CD14-positive monocyte (primary cell): Measurements from ENCODE around the gene MSLN. TPM values are rescaled to one million over a fixed set of nuclear protein-coding genes. Genes with fewer than 3 reads are reported as not detected.

Source experiments
- DNase-seq, 3 donors: peaks; one replicate each; pipeline ENCODE4 v3.0.0-alpha.2; 2011 to 2022
- H2AFZ ChIP-seq: 2 replicates; pipeline ENCODE4 v1.6.0; 2012; ENCODE audit warnings: mild to moderate bottlenecking, low read depth, low read length, inconsistent platforms; ENCODE audit not compliant: insufficient read depth, poor library complexity, severe bottlenecking
- H3K27ac ChIP-seq, 2 donors: 1 replicate in 1 of 2; 2 replicates in 1 of 2; pipeline ENCODE4 v1.5.1; 2012 to 2013; ENCODE audit warnings: low read length in 2 of 2, control low read depth in 1 of 2, inconsistent platforms in 1 of 2, low read depth in 1 of 2, mild to moderate bottlenecking in 1 of 2
- H3K27me3 ChIP-seq, 2 donors: one replicate each; pipeline versions ENCODE4 v1.6.0 to v1.6.1; 2011 to 2013; ENCODE audit warnings: low read length in 2 of 2; ENCODE audit not compliant: control insufficient read depth in 2 of 2, insufficient read depth in 2 of 2
- H3K36me3 ChIP-seq, 2 donors: replicated peaks in 1 of 2; 1 replicate in 1 of 2; 2 replicates in 1 of 2; pipeline versions ENCODE4 v1.5.1 to v1.6.1; 2012 to 2013; ENCODE audit warnings: low read length in 2 of 2, control low read depth in 1 of 2, inconsistent platforms in 1 of 2, mild to moderate bottlenecking in 1 of 2; ENCODE audit not compliant: insufficient read depth in 2 of 2, control insufficient read depth in 1 of 2
- H3K4me1 ChIP-seq, 2 donors: 1 replicate in 1 of 2; 2 replicates in 1 of 2; pipeline versions ENCODE4 v1.5.1 to v1.6.1; 2012 to 2013; ENCODE audit warnings: low read length in 2 of 2, control low read depth in 1 of 2, inconsistent platforms in 1 of 2, mild to moderate bottlenecking in 1 of 2, moderate library complexity in 1 of 2; ENCODE audit not compliant: insufficient read depth in 2 of 2, control insufficient read depth in 1 of 2
- H3K4me2 ChIP-seq: replicated peaks from 2 replicates; pipeline ENCODE3; 2012; ENCODE audit warnings: low read length, moderate library complexity, mild to moderate bottlenecking; ENCODE audit not compliant: poor library complexity, severe bottlenecking; ENCODE audit errors: extremely low read depth
- H3K4me3 ChIP-seq, 3 experiments: fragments of 200-600 bp in 1 of 3; sonication (generic) in 1 of 3; replicated peaks in 1 of 3; 1 replicate in 2 of 3; 2 replicates in 1 of 3; pipeline ENCODE4 v1.5.1; 2011 to 2013; ENCODE audit warnings: low read length in 3 of 3, mild to moderate bottlenecking in 3 of 3, control low read depth in 2 of 3, low read depth in 2 of 3, inconsistent platforms in 1 of 3, moderate library complexity in 1 of 3
- H3K79me2 ChIP-seq: 2 replicates; pipeline ENCODE4 v1.6.0; 2012; ENCODE audit warnings: mild to moderate bottlenecking, control low read depth, inconsistent platforms, low read length, moderate library complexity; ENCODE audit not compliant: insufficient read depth
- H3K9ac ChIP-seq: 2 replicates; pipeline ENCODE4 v1.6.0; 2017; ENCODE audit warnings: low read length, mild to moderate bottlenecking; ENCODE audit not compliant: insufficient read depth, poor library complexity, severe bottlenecking
- H3K9me3 ChIP-seq, 2 donors: replicated peaks in 1 of 2; 1 replicate in 1 of 2; 2 replicates in 1 of 2; pipeline versions ENCODE4 v1.5.1 to v1.6.1; 2012 to 2013; ENCODE audit warnings: low read length in 2 of 2, control low read depth in 1 of 2; ENCODE audit not compliant: control insufficient read depth in 1 of 2, insufficient read depth in 1 of 2
- H4K20me1 ChIP-seq: 2 replicates; pipeline ENCODE4 v1.6.0; 2012; ENCODE audit warnings: mild to moderate bottlenecking, low read length, control low read depth, moderate library complexity; ENCODE audit not compliant: insufficient read depth
- H3K27ac Mint-ChIP-seq, 7 donors: one replicate each; pipeline ENCODE4 v1.8.0; 2020; ENCODE audit warnings: mild to moderate bottlenecking in 7 of 7, mixed read lengths in 7 of 7, moderate library complexity in 6 of 7, inconsistent platforms in 2 of 7
- H3K27me3 Mint-ChIP-seq, 3 donors: one replicate each; pipeline ENCODE4 v1.8.0; 2021 to 2022; ENCODE audit warnings: low read depth in 3 of 3, mild to moderate bottlenecking in 3 of 3, mixed read lengths in 3 of 3, moderate library complexity in 3 of 3, inconsistent platforms in 1 of 3
- H3K36me3 Mint-ChIP-seq, 2 donors: one replicate each; pipeline ENCODE4 v1.8.0; 2020; ENCODE audit warnings: mixed read lengths in 2 of 2, inconsistent platforms in 1 of 2, mild to moderate bottlenecking in 1 of 2
- H3K4me1 Mint-ChIP-seq: one replicate; pipeline ENCODE4 v1.8.0; 2020; ENCODE audit warnings: mild to moderate bottlenecking, mixed read lengths
- H3K4me3 Mint-ChIP-seq, 2 donors: one replicate each; pipeline ENCODE4 v1.8.0; 2020; ENCODE audit warnings: mild to moderate bottlenecking in 2 of 2, mixed read lengths in 2 of 2, moderate library complexity in 1 of 2
- H3K9me3 Mint-ChIP-seq, 7 donors: one replicate each; pipeline ENCODE4 v1.8.0; 2020 to 2022; ENCODE audit warnings: mixed read lengths in 7 of 7, mild to moderate bottlenecking in 6 of 7, moderate library complexity in 6 of 7, inconsistent platforms in 2 of 7
- WGBS: methylation state at CpG from one replicate; pipeline ENCODE4 v1.1.5; 2013; ENCODE audit warnings: missing lambda C conversion rate; ENCODE audit not compliant: insufficient coverage; 5-methylcytosine and 5-hydroxymethylcytosine counted together
- intact Hi-C, 2 donors: fragments of 100-400 bp; cut with micrococcal nuclease; formaldehyde crosslinking; loops; one replicate each; pipeline versions ENCODE4 v1.15.0 to v1.15.1; 2023
- polyA plus RNA-seq, 3 donors: library from polyadenylated mRNA; depleted of rRNA in 1 of 3; unstranded in 2 of 3; stranded (reverse) in 1 of 3; fragments of 300-500 nt in 2 of 3; fragments of >200 nt in 1 of 3; fragmentation: Illumina TruSeq in 2 of 3; gene quantifications; 1 replicate in 2 of 3; 2 replicates in 1 of 3; pipeline ENCODE4 v1.2.3, GENCODE V29; 2012 to 2021
- TF ChIP-seq, protein P1 (sequence below): fragments of 200-600 bp; IDR thresholded peaks from one replicate; pipeline ENCODE4 v1.8.0; 2022; ENCODE audit warnings: antibody characterized with exemption, mild to moderate bottlenecking

Gene MSLN
- polyA plus RNA-seq, 3 donors, result 0.07 to 0.29 TPM; not detected in 1

GRCh38 chr16:733382-734207 lies 26.9 kb upstream of the MSLN start:
- H3K9ac ChIP-seq, result no peak overlapping the region
- peaks cover 0 to 5% of the 10 kb centered on the region in 2 donors for H3K27me3 ChIP-seq
- no peak overlapping the region for H3K4me2 ChIP-seq
- H3K79me2 ChIP-seq, result no peaks in the 10 kb centered on the region
- peaks cover 3 to 12% (median 4%) of the 10 kb centered on the region in 3 donors for H3K27me3 Mint-ChIP-seq
- no peak overlapping the region for H3K27ac ChIP-seq
- H3K9me3 ChIP-seq, result no peaks in the 10 kb centered on the region
- WGBS, result 93% methylated on average over 30 of the region's 34 CpGs
- peaks cover 58 to 82% of the 10 kb centered on the region in 2 donors for H3K36me3 ChIP-seq
- H3K9me3 Mint-ChIP-seq, result no peaks in the 10 kb centered on the region
- no peak for DNase-seq
- H4K20me1 ChIP-seq, result no peaks in the 10 kb centered on the region
- H3K36me3 Mint-ChIP-seq, result peaks cover 53 to 73% of the 10 kb centered on the region in 2 donors
- H3K4me1 ChIP-seq, result peaks cover 1 to 2% of the 10 kb centered on the region in 2 donors
- H3K4me1 Mint-ChIP-seq, result peaks cover 2% of the 10 kb centered on the region
- no peak overlapping the region for H3K4me3 ChIP-seq
- no peak overlapping the region for H3K4me3 Mint-ChIP-seq
- H2AFZ ChIP-seq, result no peak overlapping the region
- TF ChIP-seq, protein P1, sequence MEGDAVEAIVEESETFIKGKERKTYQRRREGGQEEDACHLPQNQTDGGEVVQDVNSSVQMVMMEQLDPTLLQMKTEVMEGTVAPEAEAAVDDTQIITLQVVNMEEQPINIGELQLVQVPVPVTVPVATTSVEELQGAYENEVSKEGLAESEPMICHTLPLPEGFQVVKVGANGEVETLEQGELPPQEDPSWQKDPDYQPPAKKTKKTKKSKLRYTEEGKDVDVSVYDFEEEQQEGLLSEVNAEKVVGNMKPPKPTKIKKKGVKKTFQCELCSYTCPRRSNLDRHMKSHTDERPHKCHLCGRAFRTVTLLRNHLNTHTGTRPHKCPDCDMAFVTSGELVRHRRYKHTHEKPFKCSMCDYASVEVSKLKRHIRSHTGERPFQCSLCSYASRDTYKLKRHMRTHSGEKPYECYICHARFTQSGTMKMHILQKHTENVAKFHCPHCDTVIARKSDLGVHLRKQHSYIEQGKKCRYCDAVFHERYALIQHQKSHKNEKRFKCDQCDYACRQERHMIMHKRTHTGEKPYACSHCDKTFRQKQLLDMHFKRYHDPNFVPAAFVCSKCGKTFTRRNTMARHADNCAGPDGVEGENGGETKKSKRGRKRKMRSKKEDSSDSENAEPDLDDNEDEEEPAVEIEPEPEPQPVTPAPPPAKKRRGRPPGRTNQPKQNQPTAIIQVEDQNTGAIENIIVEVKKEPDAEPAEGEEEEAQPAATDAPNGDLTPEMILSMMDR, result no peak
- H3K27ac Mint-ChIP-seq, result no peak overlapping the region
- intact Hi-C loops, result no loop called here

- Histone ChIP-seq H3K9ac (no peak overlapping the region), H4K20me1 (no peaks in the 10 kb centered on the region), H2AFZ (no peak overlapping the region), H3K4me2 (no peak overlapping the region), H3K9me3 (no peaks in the 10 kb centered on the region), H3K27ac (no peak overlapping the region), H3K79me2 (no peaks in the 10 kb centered on the region), H3K36me3 (peaks cover 60 to 82% of the 10 kb centered on the region in 2 donors), H3K4me3 (no peak overlapping the region), H3K4me1 (no peaks in the 10 kb centered on the region), H3K27me3 (no peaks in the 10 kb centered on the region)
- 96% methylated on average over 49 of the region's 49 CpGs for WGBS
- H3K27ac Mint-ChIP-seq, result no peak overlapping the region
- TF ChIP-seq, protein P1, result no peak
- H3K9me3 Mint-ChIP-seq, result no peaks in the 10 kb centered on the region
- no peak overlapping the region for H3K4me3 Mint-ChIP-seq
- DNase-seq, result no peak
- H3K27me3 Mint-ChIP-seq, result peaks cover 0 to 4% (median 3%) of the 10 kb centered on the region in 3 donors
- H3K4me1 Mint-ChIP-seq, result peaks cover 3% of the 10 kb centered on the region
- intact Hi-C loops, result no loop called here
- peaks cover 56 to 80% of the 10 kb centered on the region in 2 donors for H3K36me3 Mint-ChIP-seq
Measured at GRCh38 chr16:734208-734980, 26.1 kb upstream of the MSLN start.
